Measurements from ENCODE around the gene CDKN2C. TPM values are rescaled to one million over a fixed set of nuclear protein-coding genes. Genes with fewer than 3 reads are reported as not detected.

The CDKN2C gene
- total RNA-seq, 1 experiment from 2014 or later: 50.4 TPM

DNA sequence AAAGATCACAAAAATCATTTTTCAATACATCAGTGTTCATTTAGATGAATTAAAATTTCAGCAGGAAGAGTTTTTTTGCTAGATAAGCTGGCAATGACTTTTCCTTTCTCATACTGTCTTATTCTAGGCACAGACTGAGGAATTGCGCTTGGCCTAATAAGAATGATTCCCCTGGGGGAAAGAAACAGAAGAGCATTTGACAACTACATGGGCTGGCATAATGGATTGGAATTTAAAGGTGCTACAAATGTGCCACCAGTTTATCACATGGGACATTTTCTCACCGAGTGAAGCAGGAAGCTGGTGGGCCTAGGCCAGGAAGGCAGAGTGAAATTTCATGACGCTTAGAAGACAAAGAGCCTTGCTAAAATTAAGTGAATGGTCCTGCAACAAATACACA is 39.3 kb downstream of the CDKN2C start:
- TF ChIP-seq TCF7L2 (IDR thresholded peaks at IDR 0.05; ENCODE audit: low read depth, low read length) (no peak), SIN3A (IDR thresholded peaks at IDR 0.05; ENCODE audit: borderline replicate concordance, insufficient read depth, low read depth, low read length) (no peak), POLR2AphosphoS5 (IDR thresholded peaks at IDR 0.05; ENCODE audit: low read depth, low read length) (no peak)
- TF ChIP-seq, protein P1, sequence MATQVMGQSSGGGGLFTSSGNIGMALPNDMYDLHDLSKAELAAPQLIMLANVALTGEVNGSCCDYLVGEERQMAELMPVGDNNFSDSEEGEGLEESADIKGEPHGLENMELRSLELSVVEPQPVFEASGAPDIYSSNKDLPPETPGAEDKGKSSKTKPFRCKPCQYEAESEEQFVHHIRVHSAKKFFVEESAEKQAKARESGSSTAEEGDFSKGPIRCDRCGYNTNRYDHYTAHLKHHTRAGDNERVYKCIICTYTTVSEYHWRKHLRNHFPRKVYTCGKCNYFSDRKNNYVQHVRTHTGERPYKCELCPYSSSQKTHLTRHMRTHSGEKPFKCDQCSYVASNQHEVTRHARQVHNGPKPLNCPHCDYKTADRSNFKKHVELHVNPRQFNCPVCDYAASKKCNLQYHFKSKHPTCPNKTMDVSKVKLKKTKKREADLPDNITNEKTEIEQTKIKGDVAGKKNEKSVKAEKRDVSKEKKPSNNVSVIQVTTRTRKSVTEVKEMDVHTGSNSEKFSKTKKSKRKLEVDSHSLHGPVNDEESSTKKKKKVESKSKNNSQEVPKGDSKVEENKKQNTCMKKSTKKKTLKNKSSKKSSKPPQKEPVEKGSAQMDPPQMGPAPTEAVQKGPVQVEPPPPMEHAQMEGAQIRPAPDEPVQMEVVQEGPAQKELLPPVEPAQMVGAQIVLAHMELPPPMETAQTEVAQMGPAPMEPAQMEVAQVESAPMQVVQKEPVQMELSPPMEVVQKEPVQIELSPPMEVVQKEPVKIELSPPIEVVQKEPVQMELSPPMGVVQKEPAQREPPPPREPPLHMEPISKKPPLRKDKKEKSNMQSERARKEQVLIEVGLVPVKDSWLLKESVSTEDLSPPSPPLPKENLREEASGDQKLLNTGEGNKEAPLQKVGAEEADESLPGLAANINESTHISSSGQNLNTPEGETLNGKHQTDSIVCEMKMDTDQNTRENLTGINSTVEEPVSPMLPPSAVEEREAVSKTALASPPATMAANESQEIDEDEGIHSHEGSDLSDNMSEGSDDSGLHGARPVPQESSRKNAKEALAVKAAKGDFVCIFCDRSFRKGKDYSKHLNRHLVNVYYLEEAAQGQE (IDR thresholded peaks at IDR 0.05; ENCODE audit: insufficient read depth in 1 of 2, low read depth in 2 of 2, low read length in 1 of 2): no peak
- TF ChIP-seq, protein P2, sequence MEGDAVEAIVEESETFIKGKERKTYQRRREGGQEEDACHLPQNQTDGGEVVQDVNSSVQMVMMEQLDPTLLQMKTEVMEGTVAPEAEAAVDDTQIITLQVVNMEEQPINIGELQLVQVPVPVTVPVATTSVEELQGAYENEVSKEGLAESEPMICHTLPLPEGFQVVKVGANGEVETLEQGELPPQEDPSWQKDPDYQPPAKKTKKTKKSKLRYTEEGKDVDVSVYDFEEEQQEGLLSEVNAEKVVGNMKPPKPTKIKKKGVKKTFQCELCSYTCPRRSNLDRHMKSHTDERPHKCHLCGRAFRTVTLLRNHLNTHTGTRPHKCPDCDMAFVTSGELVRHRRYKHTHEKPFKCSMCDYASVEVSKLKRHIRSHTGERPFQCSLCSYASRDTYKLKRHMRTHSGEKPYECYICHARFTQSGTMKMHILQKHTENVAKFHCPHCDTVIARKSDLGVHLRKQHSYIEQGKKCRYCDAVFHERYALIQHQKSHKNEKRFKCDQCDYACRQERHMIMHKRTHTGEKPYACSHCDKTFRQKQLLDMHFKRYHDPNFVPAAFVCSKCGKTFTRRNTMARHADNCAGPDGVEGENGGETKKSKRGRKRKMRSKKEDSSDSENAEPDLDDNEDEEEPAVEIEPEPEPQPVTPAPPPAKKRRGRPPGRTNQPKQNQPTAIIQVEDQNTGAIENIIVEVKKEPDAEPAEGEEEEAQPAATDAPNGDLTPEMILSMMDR (IDR thresholded peaks at IDR 0.05): no peak
- Histone ChIP-seq H3K27ac (ENCODE audit: low read length) (no peak overlapping the region), H3K9me3 (ENCODE audit: control insufficient read depth, insufficient read depth, low read depth, low read length) (no peaks in the 10 kb centered on the region), H3K4me3 (ENCODE audit: low read depth in 2 of 2, low read length in 2 of 2) (no peak overlapping the region), H3K27me3 (ENCODE audit: control insufficient read depth, insufficient read depth, low read length) (no peaks in the 10 kb centered on the region), H3K36me3 (ENCODE audit: control insufficient read depth, insufficient read depth, low read length) (no peaks in the 10 kb centered on the region), H3K4me1 (ENCODE audit: control insufficient read depth, insufficient read depth, low read length) (no peaks in the 10 kb centered on the region)
- ATAC-seq (no peak), DNase-seq (ENCODE audit: low read depth, low spot score) (no peak)
- in situ Hi-C loops (cut with HindIII; ENCODE audit: low pct_unique_long_range_greater_than_20kb, low sequenced_read_pairs): no loop called here
- intact Hi-C loops (cut with micrococcal nuclease; ENCODE audit: unreplicated experiment): no loop called here
- no TSS peak for BruUV-seq (replicated peaks)
- CTCF ChIA-PET: no interaction called here
- POLR2A ChIA-PET: no interaction called here

DNA sequence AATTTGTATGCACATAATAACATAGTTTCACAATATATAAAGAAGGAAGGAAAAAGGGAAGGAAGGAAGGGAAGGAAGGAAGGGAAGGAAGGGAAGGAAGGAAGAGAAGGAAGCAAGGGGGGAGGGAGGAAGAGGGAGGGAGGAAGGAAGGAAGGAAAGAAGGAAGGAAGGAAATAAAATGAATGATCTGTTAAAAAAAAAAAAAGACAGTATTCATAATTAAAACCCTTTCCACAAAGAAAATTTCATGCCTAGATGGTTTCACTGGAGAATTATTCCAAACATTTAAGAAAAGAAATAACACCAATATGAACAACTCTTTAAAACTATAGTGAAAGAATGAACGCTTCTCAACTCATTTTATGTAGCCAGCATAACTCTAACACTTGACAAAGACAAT is 44.8 kb downstream of the CDKN2C start:
- no peaks in the 10 kb centered on the region for H3K9me3 ChIP-seq (ENCODE audit: control insufficient read depth, insufficient read depth, low read depth, low read length)
- POLR2A ChIA-PET: interaction anchor here (0.6 kb wide), 1 partner anchor 61 kb away, joined by 14 read pairs; no protein-coding TSS in a partner anchor
- no TSS peak for BruUV-seq (replicated peaks)

More for the DNA sequence above, 44.8 kb downstream of the CDKN2C start:
- in situ Hi-C loops (cut with HindIII; ENCODE audit: low pct_unique_long_range_greater_than_20kb, low sequenced_read_pairs): no loop called here
- no peaks in the 10 kb centered on the region for H3K27me3 ChIP-seq (ENCODE audit: control insufficient read depth, insufficient read depth, low read length)
- intact Hi-C loops (cut with micrococcal nuclease; ENCODE audit: unreplicated experiment): no loop called here
- no peaks in the 10 kb centered on the region for H3K36me3 ChIP-seq (ENCODE audit: control insufficient read depth, insufficient read depth, low read length)
- DNase-seq (ENCODE audit: low read depth, low spot score) (no peak), ATAC-seq (no peak)
- TF ChIP-seq, protein P2 (IDR thresholded peaks at IDR 0.05): no peak
- TF ChIP-seq TCF7L2 (IDR thresholded peaks at IDR 0.05; ENCODE audit: low read depth, low read length) (no peak), SIN3A (IDR thresholded peaks at IDR 0.05; ENCODE audit: borderline replicate concordance, insufficient read depth, low read depth, low read length) (no peak), POLR2AphosphoS5 (IDR thresholded peaks at IDR 0.05; ENCODE audit: low read depth, low read length) (no peak)
- TF ChIP-seq, protein P1 (IDR thresholded peaks at IDR 0.05; ENCODE audit: insufficient read depth in 1 of 2, low read depth in 2 of 2, low read length in 1 of 2): no peak
- H3K4me1 ChIP-seq (ENCODE audit: control insufficient read depth, insufficient read depth, low read length): no peaks in the 10 kb centered on the region
- CTCF ChIA-PET: interaction anchor here (0.6 kb wide), 1 partner anchor 102 kb away, joined by 4 read pairs; no protein-coding TSS in a partner anchor
- H3K4me3 ChIP-seq (ENCODE audit: low read depth in 2 of 2, low read length in 2 of 2): no peak overlapping the region
- no peak overlapping the region for H3K27ac ChIP-seq (ENCODE audit: low read length)

All from Panc1 (cell line).